K562 (cell line): ENCODE results near the gene FOSL1. TPM values are rescaled to one million over a fixed set of nuclear protein-coding genes. Genes with fewer than 3 reads are reported as not detected.

Experiments
- ATF7 ChIP-seq: fragments of 450-650 bp; IDR thresholded peaks from 2 replicates; pipeline ENCODE4 v1.7.1; 2014; ENCODE audit warnings: mild to moderate bottlenecking, moderate library complexity
- BHLHE40 ChIP-seq: IDR thresholded peaks from 2 replicates; pipeline ENCODE4 v1.6.1; 2011; ENCODE audit warnings: low read length, improper control_type of control experiment
- ETV1 ChIP-seq: fragments of 450-650 bp; conservative IDR thresholded peaks from 2 replicates; pipeline ENCODE4 v1.6.1; 2016; ENCODE audit warnings: missing genetic modification characterization, control low read depth, low read depth, missing compliant biosample characterization
- FOXA3 ChIP-seq, 2 experiments: fragments of 450-650 bp in 1 of 2; sonication (generic) in 1 of 2; formaldehyde crosslinking; IDR thresholded peaks in 1 of 2; conservative IDR thresholded peaks in 1 of 2; 2 replicates each; pipeline versions ENCODE4 v1.4.0 to v1.8.0; 2020 to 2022; ENCODE audit warnings: mild to moderate bottlenecking in 2 of 2, missing genetic modification reagents in 1 of 2
- HEY1 ChIP-seq: fragments of 250-450 bp; sonication (Bioruptor Pico); IDR thresholded peaks from 2 replicates; pipeline ENCODE4 v1.5.0; 2020; ENCODE audit warnings: mild to moderate bottlenecking, moderate library complexity, borderline replicate concordance
- HLTF ChIP-seq: fragments of 450-650 bp; IDR thresholded peaks from 2 replicates; pipeline ENCODE4 v1.6.1; 2016
- KDM5B ChIP-seq: fragments of 200-600 bp; sonication (generic); IDR thresholded peaks from 2 replicates; pipeline ENCODE4 v1.6.1; 2012; ENCODE audit warnings: low read depth, mild to moderate bottlenecking, moderate library complexity, low read length, control low read depth, inconsistent platforms; ENCODE audit not compliant: insufficient replicate concordance
- RB1 ChIP-seq: fragments of 450-650 bp; IDR thresholded peaks from 2 replicates; pipeline ENCODE4 v1.6.1; 2017; ENCODE audit warnings: low read depth, mild to moderate bottlenecking
- RUNX1 ChIP-seq: sonication (generic); IDR thresholded peaks from 2 replicates; pipeline ENCODE4 v1.6.1; 2016; ENCODE audit warnings: antibody characterized with exemption, low read depth
- SMAD1 ChIP-seq: fragments of 150-350 bp; IDR thresholded peaks from 2 replicates; pipeline ENCODE4 v1.6.1; 2014; ENCODE audit warnings: low read length, low read depth; ENCODE audit not compliant: partially characterized antibody
- SMARCA4 ChIP-seq: fragments of 450-650 bp; IDR thresholded peaks from 2 replicates; pipeline ENCODE4 v1.6.1; 2016
- USF2 ChIP-seq: sonication (generic); formaldehyde crosslinking; IDR thresholded peaks from 2 replicates; pipeline ENCODE4 v1.5.0; 2020; ENCODE audit warnings: missing genetic modification reagents
- polyA plus RNA-seq, 8 experiments: library from polyadenylated mRNA; depleted of rRNA in 4 of 8; stranded (reverse) in 5 of 8; unstranded in 3 of 8; fragments of >200 nt; fragmentation: Nextera tagmentation in 2 of 8; fragmentation: Illumina TruSeq in 1 of 8; extraction: Ambion mirVana in 2 of 8; extraction: Trizol in 1 of 8; gene quantifications; 2 replicates each; pipeline versions ENCODE4 v1.2.1 to v1.2.3, GENCODE V29; 2011 to 2014; ENCODE audit warnings: inconsistent platforms in 1 of 8, missing spikeins in 1 of 8
- total RNA-seq, 7 experiments: library from RNA; depleted of rRNA in 6 of 7; stranded (reverse); fragments of >200 nt in 6 of 7; fragmentation: Illumina TruSeq in 2 of 7; extraction: Trizol in 2 of 7; gene quantifications; 2 replicates each; pipeline versions ENCODE4 v1.2.1 to v1.2.3, GENCODE V29; 2011 to 2021; ENCODE audit warnings: low replicate concordance in 1 of 7
- TF ChIP-seq, protein P1 (sequence below): fragments of 250-450 bp; sonication (Bioruptor Pico); IDR thresholded peaks from 2 replicates; pipeline ENCODE4 v1.5.0; 2022; ENCODE audit warnings: mild to moderate bottlenecking
- TF ChIP-seq, protein P2 (sequence below), 2 experiments: fragments of 450-650 bp; formaldehyde crosslinking in 1 of 2; IDR thresholded peaks; 2 replicates each; pipeline versions ENCODE4 v1.4.0 to v1.6.1; 2014 to 2020; ENCODE audit warnings: mild to moderate bottlenecking in 2 of 2, borderline replicate concordance in 1 of 2, low read depth in 1 of 2

Gene FOSL1
- total and polyA plus RNA-seq, 9 of the 15 experiments (the other 6 are each of a cell fraction or from before 2014, with no cell fraction given): 3.5 to 39.6 (median 10.0) TPM

DNA sequence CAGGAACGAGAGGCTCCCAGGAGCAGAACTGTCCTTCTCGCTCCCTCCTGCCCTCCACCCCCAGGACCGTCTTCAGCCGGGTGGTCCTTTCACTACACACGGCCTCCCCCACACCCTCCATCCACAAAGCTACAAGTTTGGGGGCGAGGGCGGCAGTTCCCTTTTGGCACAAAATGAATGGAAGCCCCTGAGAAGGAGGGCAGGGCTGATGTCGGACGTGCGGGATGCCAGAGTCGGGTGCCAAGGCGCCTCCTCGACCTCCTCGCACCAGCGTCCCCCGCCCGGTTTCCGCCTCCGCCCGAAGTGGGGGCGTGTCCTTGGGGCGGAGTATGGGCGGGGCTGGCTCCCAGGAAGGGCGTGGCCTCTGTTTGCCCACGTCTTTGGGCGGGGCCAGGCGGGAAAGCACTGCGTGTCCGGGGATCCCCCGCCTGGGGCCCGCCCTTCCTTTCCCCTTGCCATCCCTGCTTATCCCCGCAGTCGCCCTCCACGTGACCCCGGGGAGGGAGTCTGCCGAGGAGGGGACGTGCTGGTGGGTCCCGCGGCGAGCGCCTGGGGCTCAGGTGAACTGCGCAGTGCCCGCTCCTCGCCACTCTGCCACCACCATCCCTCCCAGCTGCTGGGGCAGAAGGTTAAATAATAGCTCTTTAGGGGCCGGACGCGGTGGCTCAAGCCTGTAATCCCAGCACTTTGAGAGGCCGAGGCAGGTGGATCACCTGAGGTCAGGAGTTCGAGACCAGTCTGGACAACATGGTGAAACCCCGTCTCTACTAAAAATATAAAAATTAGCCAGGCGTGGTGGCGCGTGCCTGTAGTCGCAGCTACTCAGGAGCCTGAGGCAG lies 26.7 kb downstream of the FOSL1 start (continued):
- TF ChIP-seq RUNX1 (no peak; the same call in 1 of the 2 replicates), FOXA3 (CRISPR knock-in tag; conservative IDR thresholded peaks at IDR 0.05 in 1 of 2, IDR thresholded peaks at IDR 0.05 in 1 of 2) (no peak), SMARCA4 (peak; percentile 26; the same call in 1 of the 2 replicates), HLTF (peak; percentile 39; the same call in 1 of the 2 replicates), ATF7 (peak; percentile 58; the same call in 1 of the 2 replicates), ETV1 (0 out of 2 replicates have a peak, but pooled peaks have one; percentile 10), USF2 (CRISPR knock-in tag) (peak; percentile 94), RB1 (peak; percentile 83), SMAD1 (no peak), HEY1 (no peak), KDM5B (peak; percentile 60), BHLHE40 (peak; percentile 89)
- TF ChIP-seq, protein P1, sequence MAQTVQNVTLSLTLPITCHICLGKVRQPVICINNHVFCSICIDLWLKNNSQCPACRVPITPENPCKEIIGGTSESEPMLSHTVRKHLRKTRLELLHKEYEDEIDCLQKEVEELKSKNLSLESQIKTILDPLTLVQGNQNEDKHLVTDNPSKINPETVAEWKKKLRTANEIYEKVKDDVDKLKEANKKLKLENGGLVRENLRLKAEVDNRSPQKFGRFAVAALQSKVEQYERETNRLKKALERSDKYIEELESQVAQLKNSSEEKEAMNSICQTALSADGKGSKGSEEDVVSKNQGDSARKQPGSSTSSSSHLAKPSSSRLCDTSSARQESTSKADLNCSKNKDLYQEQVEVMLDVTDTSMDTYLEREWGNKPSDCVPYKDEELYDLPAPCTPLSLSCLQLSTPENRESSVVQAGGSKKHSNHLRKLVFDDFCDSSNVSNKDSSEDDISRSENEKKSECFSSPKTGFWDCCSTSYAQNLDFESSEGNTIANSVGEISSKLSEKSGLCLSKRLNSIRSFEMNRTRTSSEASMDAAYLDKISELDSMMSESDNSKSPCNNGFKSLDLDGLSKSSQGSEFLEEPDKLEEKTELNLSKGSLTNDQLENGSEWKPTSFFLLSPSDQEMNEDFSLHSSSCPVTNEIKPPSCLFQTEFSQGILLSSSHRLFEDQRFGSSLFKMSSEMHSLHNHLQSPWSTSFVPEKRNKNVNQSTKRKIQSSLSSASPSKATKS (CRISPR knock-in tag): no peak
- TF ChIP-seq, protein P2, sequence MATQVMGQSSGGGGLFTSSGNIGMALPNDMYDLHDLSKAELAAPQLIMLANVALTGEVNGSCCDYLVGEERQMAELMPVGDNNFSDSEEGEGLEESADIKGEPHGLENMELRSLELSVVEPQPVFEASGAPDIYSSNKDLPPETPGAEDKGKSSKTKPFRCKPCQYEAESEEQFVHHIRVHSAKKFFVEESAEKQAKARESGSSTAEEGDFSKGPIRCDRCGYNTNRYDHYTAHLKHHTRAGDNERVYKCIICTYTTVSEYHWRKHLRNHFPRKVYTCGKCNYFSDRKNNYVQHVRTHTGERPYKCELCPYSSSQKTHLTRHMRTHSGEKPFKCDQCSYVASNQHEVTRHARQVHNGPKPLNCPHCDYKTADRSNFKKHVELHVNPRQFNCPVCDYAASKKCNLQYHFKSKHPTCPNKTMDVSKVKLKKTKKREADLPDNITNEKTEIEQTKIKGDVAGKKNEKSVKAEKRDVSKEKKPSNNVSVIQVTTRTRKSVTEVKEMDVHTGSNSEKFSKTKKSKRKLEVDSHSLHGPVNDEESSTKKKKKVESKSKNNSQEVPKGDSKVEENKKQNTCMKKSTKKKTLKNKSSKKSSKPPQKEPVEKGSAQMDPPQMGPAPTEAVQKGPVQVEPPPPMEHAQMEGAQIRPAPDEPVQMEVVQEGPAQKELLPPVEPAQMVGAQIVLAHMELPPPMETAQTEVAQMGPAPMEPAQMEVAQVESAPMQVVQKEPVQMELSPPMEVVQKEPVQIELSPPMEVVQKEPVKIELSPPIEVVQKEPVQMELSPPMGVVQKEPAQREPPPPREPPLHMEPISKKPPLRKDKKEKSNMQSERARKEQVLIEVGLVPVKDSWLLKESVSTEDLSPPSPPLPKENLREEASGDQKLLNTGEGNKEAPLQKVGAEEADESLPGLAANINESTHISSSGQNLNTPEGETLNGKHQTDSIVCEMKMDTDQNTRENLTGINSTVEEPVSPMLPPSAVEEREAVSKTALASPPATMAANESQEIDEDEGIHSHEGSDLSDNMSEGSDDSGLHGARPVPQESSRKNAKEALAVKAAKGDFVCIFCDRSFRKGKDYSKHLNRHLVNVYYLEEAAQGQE (IDR thresholded peaks at IDR 0.05; ENCODE audit: borderline replicate concordance): peak; percentile 64
- TF ChIP-seq, protein P2 (CRISPR knock-in tag; IDR thresholded peaks at IDR 0.05; ENCODE audit: low read depth): no peak
